Middle frontal gyrus (tissue), 1 donor: ENCODE data around the gene CKS1B.

Experiments used
- DNase-seq: peaks from one replicate; pipeline ENCODE4 v3.0.0-alpha.2; 2015; ENCODE audit warnings: low spot score; ENCODE audit errors: extremely low spot score

CKS1B gene

GRCh38 chr1:154945962-154946850 lies 28.3 kb upstream of the CKS1B start:
- no peak for DNase-seq

- no peak for DNase-seq
These were observed 26.4 kb upstream of the CKS1B start for GRCh38 chr1:154948079-154948478.

GRCh38 chr1:154951901-154952657 lies 22.4 kb upstream of the CKS1B start:
- DNase-seq, result no peak

- no peak for DNase-seq
These were observed 21.8 kb upstream of the CKS1B start for GRCh38 chr1:154952664-154953063.

GRCh38 chr1:154953611-154954038 lies 20.9 kb upstream of the CKS1B start:
- no peak for DNase-seq

DNA sequence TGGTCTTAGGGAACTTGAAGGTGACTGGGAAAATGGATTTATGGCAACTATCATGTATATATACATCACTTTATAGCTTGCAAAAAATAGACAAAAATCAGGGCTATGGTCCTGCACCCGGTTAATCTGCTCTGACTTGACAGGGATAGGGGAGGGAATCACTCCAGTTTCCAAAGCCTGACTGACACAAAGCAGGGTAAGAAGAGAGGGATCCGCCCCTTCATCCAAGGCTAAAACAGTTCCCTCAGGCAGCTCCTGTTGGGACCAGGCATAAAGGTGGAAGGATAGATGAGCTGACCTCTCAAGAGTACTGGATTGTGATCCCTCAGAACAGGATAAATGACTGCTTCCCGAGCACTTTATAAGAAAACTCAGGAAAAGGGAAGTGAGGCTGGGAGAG lies 19.9 kb upstream of the CKS1B start:
- DNase-seq, result no peak

DNA sequence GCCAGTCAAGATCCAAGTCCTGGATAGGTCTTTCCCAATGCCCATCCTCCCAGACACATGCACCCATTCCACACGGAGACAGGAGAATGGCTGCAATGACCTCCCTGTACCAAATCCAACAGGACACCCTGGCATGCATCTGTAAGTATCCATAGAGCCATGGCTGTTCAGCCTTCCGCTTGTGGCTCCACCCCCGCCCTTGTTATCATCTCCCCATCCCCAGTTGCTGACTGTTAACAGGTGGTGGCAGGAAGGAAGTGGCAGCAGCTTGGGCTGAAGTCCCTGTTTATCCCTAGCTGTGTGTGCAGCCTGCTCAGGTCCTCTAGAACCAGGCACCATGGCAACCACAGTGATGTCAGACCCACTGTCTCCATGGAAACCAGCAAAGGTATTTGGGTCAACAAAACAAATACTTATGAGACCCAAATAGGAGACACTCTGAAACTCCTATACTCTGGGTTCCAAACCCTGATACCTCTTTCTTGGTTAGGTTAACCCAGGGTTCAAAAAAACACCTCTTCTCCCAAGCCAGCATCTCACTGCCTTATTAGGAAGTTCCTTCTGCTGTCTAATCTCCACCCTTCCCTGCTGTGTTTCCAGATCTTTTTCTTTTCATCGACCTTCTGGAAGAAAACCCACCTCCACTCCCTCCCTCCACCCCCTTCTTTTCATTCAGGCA lies 19.3 kb upstream of the CKS1B start:
- peak; percentile 60 for DNase-seq

DNA sequence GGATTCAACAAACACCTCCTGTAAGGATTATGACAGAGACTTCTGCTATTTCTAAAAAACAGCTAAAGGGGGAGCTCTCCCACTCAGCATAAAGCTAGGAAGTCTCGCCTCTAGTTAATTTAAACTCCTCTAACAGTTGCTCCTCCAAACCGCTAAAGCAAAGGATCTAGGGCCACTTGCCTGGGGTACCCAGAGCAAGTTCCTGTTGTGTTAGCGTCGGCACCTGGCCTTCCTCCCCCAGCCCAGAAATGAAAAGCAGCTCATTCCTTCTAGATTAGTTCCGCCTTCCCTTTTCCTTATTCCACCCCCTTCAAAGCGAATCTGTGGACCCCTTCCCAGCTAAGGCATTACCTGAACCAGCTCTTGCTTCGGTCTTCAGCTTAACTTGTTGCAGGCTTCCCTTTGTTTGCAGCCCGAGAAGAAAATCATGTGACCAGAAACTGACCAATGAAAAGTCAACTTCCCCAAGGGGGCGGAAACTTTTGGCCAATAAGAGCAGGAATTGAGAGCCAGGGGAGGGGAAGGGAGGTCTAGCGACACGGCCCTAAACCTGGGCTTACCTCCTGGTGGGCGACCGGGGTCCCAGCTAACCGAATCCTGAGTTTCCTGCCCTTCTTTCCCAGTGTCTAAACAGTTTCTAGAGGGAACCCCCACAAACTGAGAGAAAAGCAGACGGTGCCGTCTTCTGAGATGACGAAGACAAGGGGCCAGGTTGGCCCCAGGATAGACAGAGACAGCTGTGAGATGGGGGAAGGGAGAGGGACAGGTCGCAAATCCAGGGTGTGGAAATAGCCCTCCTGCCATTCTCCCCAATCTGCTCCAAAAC lies 18.6 kb upstream of the CKS1B start, which contains the start of gene PBXIP1:
TSS of gene PBXIP1 (minus strand) at position 382 of the 826 bp plus-strand sequence. CDS start 2,378 bp downstream, outside the sequence.
- DNase-seq, result peak; percentile 89

GRCh38 chr1:154956544-154956941 lies 17.9 kb upstream of the CKS1B start:
- no peak for DNase-seq

DNA sequence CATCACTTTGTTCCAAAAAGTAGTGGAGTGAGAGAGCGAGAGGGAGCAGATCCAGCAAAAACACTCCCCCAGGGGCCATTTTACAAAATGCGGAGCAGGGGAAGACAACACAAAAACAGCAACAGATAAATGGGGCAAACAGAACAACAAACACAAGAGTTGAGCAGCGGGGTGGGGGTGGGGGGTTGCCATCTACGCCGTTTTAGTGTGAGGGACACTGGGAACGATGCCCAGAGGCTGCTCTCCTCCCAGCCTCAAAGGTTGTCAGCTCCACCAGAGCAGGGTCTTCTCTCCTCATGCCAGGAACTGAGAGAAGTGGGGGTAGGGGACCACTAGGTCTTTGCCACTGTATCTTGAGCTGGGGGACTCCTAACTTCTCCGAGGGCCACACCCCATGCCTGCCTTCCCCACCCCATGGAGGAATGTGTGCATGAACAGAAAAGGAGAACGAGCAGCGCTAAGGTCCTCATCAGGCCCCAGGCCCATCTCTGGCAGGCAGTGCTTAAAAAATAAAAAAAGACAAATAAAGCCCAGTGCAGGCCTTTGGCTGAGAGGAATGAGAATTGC lies 17.3 kb upstream of the CKS1B start:
- DNase-seq, result no peak

GRCh38 chr1:154958036-154958435 lies 16.4 kb upstream of the CKS1B start:
- no peak for DNase-seq

DNA sequence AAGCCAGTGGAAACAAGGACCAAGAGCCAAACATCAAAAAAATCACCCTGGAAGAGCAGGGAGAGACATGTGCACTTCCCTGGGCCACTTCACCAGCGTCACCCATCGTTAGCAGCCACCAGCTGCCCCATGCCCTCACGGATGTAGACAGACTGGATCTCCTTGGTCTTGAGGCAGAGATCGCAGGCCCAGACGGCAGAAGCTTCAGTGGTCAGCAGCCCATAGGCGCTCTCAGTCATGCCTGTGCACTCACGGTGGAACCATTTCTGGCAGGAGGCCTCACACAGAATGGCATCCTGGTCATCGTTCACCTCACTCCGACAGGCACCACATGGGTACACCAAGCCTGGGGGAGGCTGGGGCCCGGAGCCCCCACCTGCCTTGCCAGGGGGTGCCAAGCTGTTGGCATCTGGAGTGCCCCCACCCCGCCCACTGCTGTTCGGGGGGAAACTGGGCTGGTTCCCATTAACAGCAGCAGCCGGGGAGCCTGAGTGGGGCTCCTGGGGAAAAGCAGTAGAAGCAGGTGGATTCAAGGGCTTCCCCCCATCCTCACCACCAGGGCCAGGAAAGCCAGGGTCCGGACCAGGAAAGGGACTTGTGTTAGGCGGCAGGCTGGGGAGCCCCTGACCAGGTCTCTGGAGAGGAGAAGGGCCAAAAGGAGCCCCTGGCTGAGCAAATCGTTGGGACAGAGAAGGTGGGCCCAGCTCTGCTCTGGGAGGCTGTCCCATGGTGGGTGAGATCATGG lies 15.6 kb upstream of the CKS1B start:
- DNase-seq, result no peak

- DNase-seq, result no peak
These were observed 15.1 kb upstream of the CKS1B start for GRCh38 chr1:154959426-154959780.

GRCh38 chr1:154960446-154961136 lies 13.9 kb upstream of the CKS1B start:
- DNase-seq, result no peak

GRCh38 chr1:154961207-154962155 lies 13.0 kb upstream of the CKS1B start, which contains the start of gene PYGO2:
TSS of gene PYGO2 (minus strand) at chr1:154961782. CDS start at chr1:154961576, 206 bp downstream.
- DNase-seq, result peak; percentile 39

GRCh38 chr1:154962156-154962749 lies 12.2 kb upstream of the CKS1B start:
- DNase-seq, result no peak

GRCh38 chr1:154962795-154963330 lies 11.6 kb upstream of the CKS1B start:
- DNase-seq, result no peak
